HCT116 (cell line): Measurements from ENCODE around the gene EIF3K. TPM values are rescaled to one million over a fixed set of nuclear protein-coding genes. Genes with fewer than 3 reads are reported as not detected.

Experiments used
- ATAC-seq: fragments of 200-7000 bp; cut with Tn5 transposase; 2 replicates; pipeline ENCODE4 v1.9.1; 2020; ENCODE audit warnings: mild to moderate bottlenecking, moderate library complexity
- BruUV-seq: library from RNA; stranded (reverse); fragments of 400-500 nt; replicated peaks from 2 replicates; lab custom pipeline; 2021; lab: Mats Ljungman, UMichigan
- CTCF ChIA-PET: fragments of 300-600 bp; sonication (Branson Sonifier 250); formaldehyde crosslinking; loops from one replicate; lab custom pipeline; 2021; ENCODE audit warnings: antibody characterized with exemption; lab: Charles Lee
- POLR2A ChIA-PET: fragments of 300-600, 350-600 bp; sonication (Branson Sonifier 250); formaldehyde crosslinking; loops from one replicate; lab custom pipeline; 2021; ENCODE audit warnings: antibody characterized with exemption; lab: Charles Lee
- RAD21 ChIA-PET, 2 experiments: fragments of 300-600 bp; sonication (Branson Sonifier 250); formaldehyde crosslinking; loops; one replicate each; lab custom pipeline; 2023; ENCODE audit warnings: low total read pairs in 2 of 2; ENCODE audit not compliant: uncharacterized antibody in 2 of 2, unreplicated experiment in 2 of 2, low non-redundant PET in 1 of 2; lab: Charles Lee
- DNase-seq: peaks from one replicate; pipeline ENCODE4 v3.0.0-alpha.2; 2010; ENCODE audit warnings: low read depth, low spot score
- H2AFZ ChIP-seq: fragments of 200-600 bp; shearing (Covaris generic), sonication (generic); 2 replicates; pipeline ENCODE4 v1.6.1; 2017; ENCODE audit warnings: low read depth, mixed run types, mixed read lengths, antibody characterized with exemption, low read length; ENCODE audit not compliant: poor library complexity, severe bottlenecking
- H3K27ac ChIP-seq: 2 replicates; pipeline ENCODE4 v1.5.1; 2012; ENCODE audit warnings: low read depth, low read length
- H3K27me3 ChIP-seq: fragments of 200-600 bp; sonication (generic); 2 replicates; pipeline ENCODE4 v1.6.1; 2016; ENCODE audit warnings: mixed run types, low read length, mixed read lengths; ENCODE audit not compliant: insufficient read depth
- H3K36me3 ChIP-seq, 2 experiments: fragments of 200-500 bp in 1 of 2; fragments of 200-600 bp in 1 of 2; sonication (Bioruptor generic) in 1 of 2; sonication (generic) in 1 of 2; 2 replicates each; pipeline versions ENCODE4 v1.5.1 to v1.6.1; 2014 to 2016; ENCODE audit warnings: low read length in 2 of 2, inconsistent platforms in 1 of 2, mixed read lengths in 1 of 2, mixed run types in 1 of 2; ENCODE audit not compliant: insufficient read depth in 2 of 2, control insufficient read depth in 1 of 2
- H3K4me1 ChIP-seq, 2 experiments: fragments of 200-600 bp in 1 of 2; sonication (generic) in 1 of 2; 2 replicates each; pipeline versions ENCODE4 v1.5.1 to v1.6.1; 2012 to 2017; ENCODE audit warnings: low read length in 2 of 2, inconsistent platforms in 1 of 2, mild to moderate bottlenecking in 1 of 2, mixed read lengths in 1 of 2, mixed run types in 1 of 2, moderate library complexity in 1 of 2; ENCODE audit not compliant: insufficient read depth in 2 of 2, control insufficient read depth in 1 of 2
- H3K4me2 ChIP-seq: fragments of 200-600 bp; sonication (generic); 2 replicates; pipeline ENCODE4 v1.6.1; 2017; ENCODE audit warnings: mixed run types, low read length, mixed read lengths
- H3K4me3 ChIP-seq, 2 experiments: fragments of 200-600 bp in 1 of 2; sonication (generic) in 1 of 2; replicated peaks in 1 of 2; 2 replicates each; pipeline ENCODE4 v1.5.1; 2011 to 2016; ENCODE audit warnings: low read length in 2 of 2, control low read depth in 1 of 2, low read depth in 1 of 2, mild to moderate bottlenecking in 1 of 2, mixed read lengths in 1 of 2, mixed run types in 1 of 2
- H3K79me2 ChIP-seq: fragments of 200-600 bp; sonication (generic); 2 replicates; pipeline ENCODE4 v1.6.1; 2017; ENCODE audit warnings: mild to moderate bottlenecking, mixed run types, low read length, moderate library complexity, mixed read lengths; ENCODE audit not compliant: insufficient read depth
- H3K9ac ChIP-seq: fragments of 200-600 bp; sonication (generic); 2 replicates; pipeline ENCODE4 v1.6.1; 2016; ENCODE audit warnings: low read length, mixed read lengths
- H3K9me2 ChIP-seq: fragments of 200-600 bp; sonication (generic), shearing (Covaris generic); 2 replicates; pipeline ENCODE4 v1.6.1; 2017; ENCODE audit warnings: mixed run types, mild to moderate bottlenecking, moderate library complexity; ENCODE audit not compliant: insufficient read depth
- H3K9me3 ChIP-seq, 2 experiments: fragments of 200-500 bp in 1 of 2; fragments of 200-600 bp in 1 of 2; sonication (Bioruptor generic) in 1 of 2; sonication (generic) in 1 of 2; 2 replicates each; pipeline ENCODE4 v1.6.1; 2014 to 2017; ENCODE audit warnings: low read length in 2 of 2, mixed read lengths in 2 of 2, inconsistent platforms in 1 of 2, low read depth in 1 of 2, mild to moderate bottlenecking in 1 of 2, mixed run types in 1 of 2, moderate library complexity in 1 of 2; ENCODE audit not compliant: control insufficient read depth in 1 of 2, insufficient read depth in 1 of 2
- H4K20me1 ChIP-seq: fragments of 200-600 bp; sonication (generic), shearing (Covaris generic); 2 replicates; pipeline ENCODE4 v1.6.1; 2017; ENCODE audit warnings: mixed run types, mild to moderate bottlenecking, moderate library complexity; ENCODE audit not compliant: insufficient read depth
- ATF3 ChIP-seq: IDR thresholded peaks from 2 replicates; pipeline ENCODE4 v1.6.1; 2012
- CEBPB ChIP-seq: IDR thresholded peaks from 2 replicates; pipeline ENCODE4 v1.6.1; 2012; ENCODE audit warnings: low read depth
- EGR1 ChIP-seq: IDR thresholded peaks from 2 replicates; pipeline ENCODE4 v1.6.1; 2012; ENCODE audit warnings: low read depth
- ELF1 ChIP-seq: IDR thresholded peaks from 2 replicates; pipeline ENCODE4 v1.6.1; 2012; ENCODE audit warnings: low read depth, borderline replicate concordance
- EZH2 ChIP-seq: fragments of 200-600 bp; sonication (generic); IDR thresholded peaks from 2 replicates; pipeline ENCODE4 v1.6.1; 2017; ENCODE audit warnings: antibody characterized with exemption, mixed run types
- EZH2phosphoT487 ChIP-seq: fragments of 200-600 bp; IDR thresholded peaks from 2 replicates; pipeline ENCODE4 v1.6.1; 2018; ENCODE audit warnings: antibody characterized with exemption, borderline replicate concordance
- FOSL1 ChIP-seq: IDR thresholded peaks from 2 replicates; pipeline ENCODE4 v1.6.1; 2012; ENCODE audit warnings: low read depth
- JUND ChIP-seq: IDR thresholded peaks from 2 replicates; pipeline ENCODE4 v1.6.1; 2012
- MAX ChIP-seq: IDR thresholded peaks from 2 replicates; pipeline ENCODE4 v1.6.1; 2012
- POLR2A ChIP-seq: IDR thresholded peaks from 2 replicates; pipeline ENCODE4 v1.7.0; 2011; ENCODE audit warnings: borderline replicate concordance; ENCODE audit not compliant: insufficient read depth, insufficient read length; ENCODE audit errors: extremely low read depth
- POLR2AphosphoS5 ChIP-seq: IDR thresholded peaks from 2 replicates; pipeline ENCODE4 v1.6.1; 2011; ENCODE audit warnings: mild to moderate bottlenecking, low read depth, low read length, moderate library complexity
- RAD21 ChIP-seq: IDR thresholded peaks from 2 replicates; pipeline ENCODE4 v1.6.1; 2012; ENCODE audit warnings: low read depth, mild to moderate bottlenecking
- SIN3A ChIP-seq: IDR thresholded peaks from 2 replicates; pipeline ENCODE4 v1.6.1; 2012; ENCODE audit warnings: low read depth
- SRF ChIP-seq: IDR thresholded peaks from 2 replicates; pipeline ENCODE4 v1.6.1; 2012; ENCODE audit warnings: low read depth
- YY1 ChIP-seq: IDR thresholded peaks from 2 replicates; pipeline ENCODE4 v1.6.1; 2011; ENCODE audit warnings: low read length, low read depth, moderate library complexity, mild to moderate bottlenecking; ENCODE audit not compliant: insufficient replicate concordance; ENCODE audit errors: extremely low read depth
- ZFX ChIP-seq: fragments of 450-650 bp; IDR thresholded peaks from 2 replicates; pipeline ENCODE4 v1.6.1; 2017
- ZNF274 ChIP-seq: fragments of 200-500 bp; sonication (Bioruptor generic); IDR thresholded peaks from 2 replicates; pipeline ENCODE4 v1.6.1; 2014; ENCODE audit warnings: mild to moderate bottlenecking, low read depth, low read length, inconsistent platforms
- intact Hi-C: fragments of 100-400 bp; cut with micrococcal nuclease; formaldehyde crosslinking; loops from 2 replicates; pipeline ENCODE4 v1.10.0; 2022
- total RNA-seq: library from RNA; stranded (reverse); gene quantifications from one replicate; pipeline ENCODE4 v1.2.1, GENCODE V29; 2021; ENCODE audit not compliant: unreplicated experiment
- TF ChIP-seq, protein P1 (sequence below), 3 experiments: fragments of 200-600 bp in 1 of 3; sonication (generic) in 1 of 3; IDR thresholded peaks in 2 of 3; conservative IDR thresholded peaks in 1 of 3; 2 replicates each; pipeline ENCODE4 v1.5.1; 2012 to 2017; ENCODE audit warnings: low read depth in 2 of 3, low read length in 2 of 3, antibody characterized with exemption in 1 of 3, borderline replicate concordance in 1 of 3, control low read depth in 1 of 3, mild to moderate bottlenecking in 1 of 3, mixed read lengths in 1 of 3, mixed run types in 1 of 3, moderate library complexity in 1 of 3; ENCODE audit not compliant: insufficient read depth in 1 of 3
- TF ChIP-seq, protein P2 (sequence below): IDR thresholded peaks from 2 replicates; pipeline ENCODE4 v1.6.1; 2012; ENCODE audit warnings: low read depth
- TF ChIP-seq, protein P3 (sequence below): IDR thresholded peaks from 2 replicates; pipeline ENCODE4 v1.6.1; 2011; ENCODE audit warnings: mild to moderate bottlenecking, low read length, moderate library complexity; ENCODE audit not compliant: insufficient replicate concordance; ENCODE audit errors: extremely low read depth

The EIF3K gene
- total RNA-seq, 1 experiment from 2014 or later, result 313 TPM

GRCh38 chr19:38580080-38580479 is 38.9 kb upstream of the EIF3K start:
- ATAC-seq, result no peak
- RAD21 ChIA-PET, result no interaction called here
- POLR2A ChIA-PET, result no interaction called here

More at GRCh38 chr19:38580080-38580479, 38.9 kb upstream of the EIF3K start:
- TF ChIP-seq POLR2AphosphoS5, result no peak
- no peak for TF ChIP-seq RAD21
- TF ChIP-seq POLR2A, result no peak
- no peak for TF ChIP-seq SIN3A
- TF ChIP-seq FOSL1, result no peak
- no peak for TF ChIP-seq YY1
- TF ChIP-seq SRF, result no peak
- TF ChIP-seq EGR1, result no peak
- TF ChIP-seq JUND, result no peak
- no peak for TF ChIP-seq CEBPB
- TF ChIP-seq ELF1, result no peak
- TF ChIP-seq, protein P1, sequence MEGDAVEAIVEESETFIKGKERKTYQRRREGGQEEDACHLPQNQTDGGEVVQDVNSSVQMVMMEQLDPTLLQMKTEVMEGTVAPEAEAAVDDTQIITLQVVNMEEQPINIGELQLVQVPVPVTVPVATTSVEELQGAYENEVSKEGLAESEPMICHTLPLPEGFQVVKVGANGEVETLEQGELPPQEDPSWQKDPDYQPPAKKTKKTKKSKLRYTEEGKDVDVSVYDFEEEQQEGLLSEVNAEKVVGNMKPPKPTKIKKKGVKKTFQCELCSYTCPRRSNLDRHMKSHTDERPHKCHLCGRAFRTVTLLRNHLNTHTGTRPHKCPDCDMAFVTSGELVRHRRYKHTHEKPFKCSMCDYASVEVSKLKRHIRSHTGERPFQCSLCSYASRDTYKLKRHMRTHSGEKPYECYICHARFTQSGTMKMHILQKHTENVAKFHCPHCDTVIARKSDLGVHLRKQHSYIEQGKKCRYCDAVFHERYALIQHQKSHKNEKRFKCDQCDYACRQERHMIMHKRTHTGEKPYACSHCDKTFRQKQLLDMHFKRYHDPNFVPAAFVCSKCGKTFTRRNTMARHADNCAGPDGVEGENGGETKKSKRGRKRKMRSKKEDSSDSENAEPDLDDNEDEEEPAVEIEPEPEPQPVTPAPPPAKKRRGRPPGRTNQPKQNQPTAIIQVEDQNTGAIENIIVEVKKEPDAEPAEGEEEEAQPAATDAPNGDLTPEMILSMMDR (IDR thresholded peaks at IDR 0.05 in 2 of 3, conservative IDR thresholded peaks at IDR 0.05 in 1 of 3; ENCODE audit: borderline replicate concordance in 1 of 3, insufficient read depth in 1 of 3, low read depth in 2 of 3, low read length in 2 of 3), result no peak
- no peak for TF ChIP-seq ZFX
- no peak for TF ChIP-seq ATF3
- TF ChIP-seq EZH2phosphoT487, result no peak
- no peak for TF ChIP-seq EZH2
- TF ChIP-seq MAX, result no peak
- TF ChIP-seq ZNF274, result no peak
- TF ChIP-seq, protein P2, sequence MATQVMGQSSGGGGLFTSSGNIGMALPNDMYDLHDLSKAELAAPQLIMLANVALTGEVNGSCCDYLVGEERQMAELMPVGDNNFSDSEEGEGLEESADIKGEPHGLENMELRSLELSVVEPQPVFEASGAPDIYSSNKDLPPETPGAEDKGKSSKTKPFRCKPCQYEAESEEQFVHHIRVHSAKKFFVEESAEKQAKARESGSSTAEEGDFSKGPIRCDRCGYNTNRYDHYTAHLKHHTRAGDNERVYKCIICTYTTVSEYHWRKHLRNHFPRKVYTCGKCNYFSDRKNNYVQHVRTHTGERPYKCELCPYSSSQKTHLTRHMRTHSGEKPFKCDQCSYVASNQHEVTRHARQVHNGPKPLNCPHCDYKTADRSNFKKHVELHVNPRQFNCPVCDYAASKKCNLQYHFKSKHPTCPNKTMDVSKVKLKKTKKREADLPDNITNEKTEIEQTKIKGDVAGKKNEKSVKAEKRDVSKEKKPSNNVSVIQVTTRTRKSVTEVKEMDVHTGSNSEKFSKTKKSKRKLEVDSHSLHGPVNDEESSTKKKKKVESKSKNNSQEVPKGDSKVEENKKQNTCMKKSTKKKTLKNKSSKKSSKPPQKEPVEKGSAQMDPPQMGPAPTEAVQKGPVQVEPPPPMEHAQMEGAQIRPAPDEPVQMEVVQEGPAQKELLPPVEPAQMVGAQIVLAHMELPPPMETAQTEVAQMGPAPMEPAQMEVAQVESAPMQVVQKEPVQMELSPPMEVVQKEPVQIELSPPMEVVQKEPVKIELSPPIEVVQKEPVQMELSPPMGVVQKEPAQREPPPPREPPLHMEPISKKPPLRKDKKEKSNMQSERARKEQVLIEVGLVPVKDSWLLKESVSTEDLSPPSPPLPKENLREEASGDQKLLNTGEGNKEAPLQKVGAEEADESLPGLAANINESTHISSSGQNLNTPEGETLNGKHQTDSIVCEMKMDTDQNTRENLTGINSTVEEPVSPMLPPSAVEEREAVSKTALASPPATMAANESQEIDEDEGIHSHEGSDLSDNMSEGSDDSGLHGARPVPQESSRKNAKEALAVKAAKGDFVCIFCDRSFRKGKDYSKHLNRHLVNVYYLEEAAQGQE, result no peak
- TF ChIP-seq, protein P3, sequence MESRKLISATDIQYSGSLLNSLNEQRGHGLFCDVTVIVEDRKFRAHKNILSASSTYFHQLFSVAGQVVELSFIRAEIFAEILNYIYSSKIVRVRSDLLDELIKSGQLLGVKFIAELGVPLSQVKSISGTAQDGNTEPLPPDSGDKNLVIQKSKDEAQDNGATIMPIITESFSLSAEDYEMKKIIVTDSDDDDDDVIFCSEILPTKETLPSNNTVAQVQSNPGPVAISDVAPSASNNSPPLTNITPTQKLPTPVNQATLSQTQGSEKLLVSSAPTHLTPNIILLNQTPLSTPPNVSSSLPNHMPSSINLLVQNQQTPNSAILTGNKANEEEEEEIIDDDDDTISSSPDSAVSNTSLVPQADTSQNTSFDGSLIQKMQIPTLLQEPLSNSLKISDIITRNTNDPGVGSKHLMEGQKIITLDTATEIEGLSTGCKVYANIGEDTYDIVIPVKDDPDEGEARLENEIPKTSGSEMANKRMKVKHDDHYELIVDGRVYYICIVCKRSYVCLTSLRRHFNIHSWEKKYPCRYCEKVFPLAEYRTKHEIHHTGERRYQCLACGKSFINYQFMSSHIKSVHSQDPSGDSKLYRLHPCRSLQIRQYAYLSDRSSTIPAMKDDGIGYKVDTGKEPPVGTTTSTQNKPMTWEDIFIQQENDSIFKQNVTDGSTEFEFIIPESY, result no peak
- Histone ChIP-seq H3K27me3 (no peaks in the 10 kb centered on the region), H3K79me2 (no peaks in the 10 kb centered on the region), H3K9me3 (no peaks in the 10 kb centered on the region), H2AFZ (no peak overlapping the region), H3K27ac (no peak overlapping the region), H3K9me2 (no peaks in the 10 kb centered on the region), H3K4me1 (no peaks in the 10 kb centered on the region), H4K20me1 (no peaks in the 10 kb centered on the region), H3K36me3 (no peaks in the 10 kb centered on the region), H3K4me3 (no peak overlapping the region), H3K4me2 (no peak overlapping the region), H3K9ac (no peak overlapping the region)
- intact Hi-C loops, result no loop called here
- DNase-seq, result no peak
- CTCF ChIA-PET, result no interaction called here
- BruUV-seq, result no TSS peak
